Peyer's patch (tissue), 4 donors: ENCODE data around the gene TNS3. TPM values are rescaled to one million over a fixed set of nuclear protein-coding genes. Genes with fewer than 3 reads are reported as not detected.
A peak's percentile ranks its signal among the peaks of the same experiment; 100 is the strongest.

Source experiments
- DNase-seq, 3 donors: peaks; one replicate each; pipeline ENCODE4 v3.0.0-alpha.2; 2017 to 2019
- H3K27ac ChIP-seq, 4 donors: fragments of 200-600 bp; sonication (generic); one replicate each; pipeline ENCODE4 v1.5.1; 2016 to 2019
- H3K27me3 ChIP-seq, 2 donors: fragments of 200-600 bp; sonication (generic); one replicate each; pipeline ENCODE4 v1.5.1; 2019
- H3K36me3 ChIP-seq, 3 donors: fragments of 200-600 bp; sonication (generic); one replicate each; pipeline ENCODE4 v1.5.1; 2016 to 2019
- H3K4me1 ChIP-seq, 4 donors: fragments of 200-600 bp; sonication (generic); one replicate each; pipeline ENCODE4 v1.5.1; 2016 to 2019
- H3K4me3 ChIP-seq, 4 donors: fragments of 200-600 bp; sonication (generic); 1 replicate in 3 of 4; 2 replicates in 1 of 4; pipeline ENCODE4 v1.5.1; 2016 to 2019; ENCODE audit warnings: mild to moderate bottlenecking in 1 of 4
- H3K9me3 ChIP-seq, 4 donors: fragments of 200-600 bp; sonication (generic); one replicate each; pipeline ENCODE4 v1.5.1; 2016 to 2019; ENCODE audit warnings: mild to moderate bottlenecking in 1 of 4
- CTCF ChIP-seq, 6 experiments: fragments of 450-650 bp in 4 of 6; fragments of 200-600 bp in 2 of 6; sonication (generic) in 1 of 6; IDR thresholded peaks; one replicate each; pipeline ENCODE4 v1.5.1; 2017 to 2019; ENCODE audit warnings: antibody characterized with exemption in 6 of 6, mild to moderate bottlenecking in 3 of 6, moderate library complexity in 1 of 6
- POLR2A ChIP-seq, 2 donors: fragments of 450-650 bp; IDR thresholded peaks; one replicate each; pipeline ENCODE4 v1.5.1; 2017; ENCODE audit warnings: antibody characterized with exemption in 2 of 2, mild to moderate bottlenecking in 2 of 2, moderate library complexity in 2 of 2
- total RNA-seq, 4 donors: library from RNA; depleted of rRNA; stranded (reverse); fragments of >200 nt; gene quantifications; one replicate each; pipeline ENCODE4 v1.1.0, GENCODE V29; 2016

Gene TNS3
- total RNA-seq, 4 donors from 2014 or later = 79.5 to 157 (median 112) TPM

- TF ChIP-seq CTCF (IDR thresholded peaks at IDR 0.05) (peak in 1 of 6 experiments; percentile 5), POLR2A (IDR thresholded peaks at IDR 0.05) (peak in 1 of 2 donors; percentile 21)
- no peaks in the 10 kb centered on the region for H3K27me3 ChIP-seq
- peak overlapping the region; percentile 71 to 88 (median 74) for H3K4me3 ChIP-seq
- peak overlapping the region; percentile 85 to 94 (median 88) for H3K27ac ChIP-seq
- H3K4me1 ChIP-seq = peaks cover 0 to 48% (median 16%) of the 10 kb centered on the region in 4 donors
- H3K9me3 ChIP-seq = no peaks in the 10 kb centered on the region
- DNase-seq = peak in 2 of 3 donors; percentile 74 to 75
- H3K36me3 ChIP-seq = no peaks in the 10 kb centered on the region
Measured at GRCh38 chr7:47581438-47581803, 490 bp downstream of the TNS3 start.

- no peak for DNase-seq
- H3K4me1 ChIP-seq = peaks cover 0 to 54% (median 19%) of the 10 kb centered on the region in 4 donors
Measured at GRCh38 chr7:47580811-47581331, 1.0 kb downstream of the TNS3 start.

GRCh38 chr7:47580175-47580706 is 1.7 kb downstream of the TNS3 start:
- DNase-seq = peak in 2 of 3 donors; percentile 66 to 75
- Histone ChIP-seq H3K36me3 (no peaks in the 10 kb centered on the region), H3K4me3 (peak overlapping the region in 2 of 4 donors; percentile 73 to 88), H3K27me3 (no peaks in the 10 kb centered on the region), H3K27ac (peak overlapping the region in 3 of 4 donors; percentile 85 to 94 (median 85)), H3K4me1 (peaks cover 0 to 60% (median 21%) of the 10 kb centered on the region in 4 donors), H3K9me3 (no peaks in the 10 kb centered on the region)
- TF ChIP-seq POLR2A (IDR thresholded peaks at IDR 0.05) (no peak), CTCF (IDR thresholded peaks at IDR 0.05) (no peak)

More at GRCh38 chr7:47580811-47581331, 1.0 kb downstream of the TNS3 start:
- peak in 1 of 6 experiments; percentile 6 for TF ChIP-seq CTCF (IDR thresholded peaks at IDR 0.05)
- TF ChIP-seq POLR2A (IDR thresholded peaks at IDR 0.05) = no peak
- Histone ChIP-seq H3K27ac (peak overlapping the region; percentile 85 to 94 (median 88)), H3K9me3 (no peaks in the 10 kb centered on the region), H3K36me3 (no peaks in the 10 kb centered on the region), H3K4me3 (peak overlapping the region; percentile 71 to 88 (median 74)), H3K27me3 (no peaks in the 10 kb centered on the region)

GRCh38 chr7:47579458-47579857 is 2.5 kb downstream of the TNS3 start:
- Histone ChIP-seq H3K4me3 (peak overlapping the region in 1 of 4 donors; percentile 9), H3K4me1 (peaks cover 0 to 68% (median 21%) of the 10 kb centered on the region in 4 donors), H3K27me3 (no peaks in the 10 kb centered on the region), H3K27ac (peak overlapping the region; percentile 38 to 94 (median 62)), H3K36me3 (no peaks in the 10 kb centered on the region), H3K9me3 (no peaks in the 10 kb centered on the region)
- TF ChIP-seq CTCF (IDR thresholded peaks at IDR 0.05) = no peak
- no peak for TF ChIP-seq POLR2A (IDR thresholded peaks at IDR 0.05)
- no peak for DNase-seq

GRCh38 chr7:47578579-47579270 is 3.2 kb downstream of the TNS3 start:
- peak in 1 of 3 donors; percentile 40 for DNase-seq
- no peak for TF ChIP-seq POLR2A (IDR thresholded peaks at IDR 0.05)
- no peak for TF ChIP-seq CTCF (IDR thresholded peaks at IDR 0.05)
- Histone ChIP-seq H3K9me3 (no peaks in the 10 kb centered on the region), H3K4me1 (peaks cover 3 to 75% (median 24%) of the 10 kb centered on the region in 4 donors), H3K36me3 (no peaks in the 10 kb centered on the region), H3K27me3 (no peaks in the 10 kb centered on the region), H3K4me3 (peak overlapping the region in 1 of 4 donors; percentile 9), H3K27ac (peak overlapping the region; percentile 38 to 94 (median 62))
